T-helper 9 cell (primary cell): Measurements from ENCODE around the gene RRM1.
"Not testable (repeated sequence)": the region's sequence is repeated elsewhere in the genome, so short reads cannot be mapped to it uniquely, and the experiment has no call there.

Source experiments
- DNase-seq: peaks from one replicate; pipeline ENCODE4 v3.0.0-alpha.2; 2020

RRM1 gene

DNA sequence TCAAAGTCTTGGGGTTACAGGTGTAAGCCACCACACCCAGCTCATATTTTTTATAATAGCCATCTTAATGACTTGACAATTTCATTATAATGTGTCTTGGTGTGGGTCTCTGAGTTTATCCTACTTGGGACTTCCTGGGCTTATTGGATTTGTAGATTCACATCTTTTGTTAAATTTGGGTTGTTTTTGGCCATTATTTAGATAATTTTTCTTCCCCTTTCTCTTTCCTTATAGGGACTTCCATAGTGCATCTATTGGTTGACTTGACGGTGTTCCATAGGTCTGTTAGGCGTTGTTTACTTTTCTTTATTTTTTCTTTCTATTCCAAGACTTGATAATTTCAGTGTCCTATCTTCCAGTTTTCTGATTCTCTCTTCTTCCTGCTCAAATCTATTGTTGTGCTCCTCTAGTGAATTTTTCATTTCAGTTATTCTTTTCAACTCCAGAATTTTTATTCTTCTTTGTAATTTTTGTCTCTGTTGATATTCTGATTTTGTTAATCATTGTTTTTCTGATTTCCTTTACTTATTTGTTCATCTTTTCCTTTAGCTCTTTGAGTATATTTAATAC lies 45.6 kb downstream of the RRM1 start:
- DNase-seq = no peak

DNA sequence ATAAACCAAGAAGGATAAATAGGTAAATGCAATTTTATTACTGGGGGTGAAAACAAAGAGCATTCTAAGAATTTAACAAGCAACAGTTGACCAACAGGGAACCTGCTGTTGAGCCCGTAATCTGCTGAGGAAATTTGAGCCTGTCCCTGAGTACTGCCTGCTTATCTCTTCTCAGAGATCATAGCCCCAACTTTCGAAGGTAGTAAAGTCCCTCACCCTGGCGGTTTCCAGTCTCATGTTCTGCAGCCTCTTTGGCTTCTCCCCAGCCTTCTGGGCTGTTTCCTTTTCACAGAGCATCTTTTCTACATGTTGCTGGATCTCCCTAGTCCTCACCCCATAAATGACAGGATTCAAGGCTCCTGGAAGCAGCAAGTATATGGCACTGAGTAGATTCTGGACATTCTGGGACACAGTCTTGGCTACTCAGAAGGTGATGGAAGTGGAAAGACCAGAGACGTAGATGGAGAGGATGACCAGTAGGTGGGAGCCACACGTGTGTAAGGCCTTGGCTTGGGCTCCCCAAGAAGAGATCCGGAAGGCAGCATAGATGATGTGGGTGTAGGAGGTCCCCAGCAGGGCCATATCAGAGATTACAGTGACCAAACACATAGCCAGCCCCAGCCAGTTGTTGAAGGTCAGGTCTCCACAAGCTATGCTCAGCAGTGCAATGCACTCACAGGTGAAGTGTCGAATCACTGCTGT lies 51.6 kb downstream of the RRM1 start:
- no peak for DNase-seq

DNA sequence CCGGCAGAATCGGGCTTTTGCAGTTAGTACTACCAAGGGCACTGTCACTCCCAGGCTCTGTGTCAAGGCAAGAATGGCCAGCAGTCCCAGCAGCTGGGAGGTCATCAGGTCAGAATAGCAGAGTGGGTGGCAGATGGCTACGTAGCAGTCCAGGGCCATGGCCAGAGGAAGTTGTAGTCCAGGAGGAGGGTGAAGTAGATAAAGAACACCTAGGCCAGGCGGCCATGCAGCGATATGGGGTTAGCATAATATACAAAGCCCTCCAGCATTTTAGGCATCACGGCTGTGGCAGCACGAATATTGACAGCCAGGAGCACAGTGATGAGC lies 52.1 kb downstream of the RRM1 start:
- DNase-seq = no peak

DNA sequence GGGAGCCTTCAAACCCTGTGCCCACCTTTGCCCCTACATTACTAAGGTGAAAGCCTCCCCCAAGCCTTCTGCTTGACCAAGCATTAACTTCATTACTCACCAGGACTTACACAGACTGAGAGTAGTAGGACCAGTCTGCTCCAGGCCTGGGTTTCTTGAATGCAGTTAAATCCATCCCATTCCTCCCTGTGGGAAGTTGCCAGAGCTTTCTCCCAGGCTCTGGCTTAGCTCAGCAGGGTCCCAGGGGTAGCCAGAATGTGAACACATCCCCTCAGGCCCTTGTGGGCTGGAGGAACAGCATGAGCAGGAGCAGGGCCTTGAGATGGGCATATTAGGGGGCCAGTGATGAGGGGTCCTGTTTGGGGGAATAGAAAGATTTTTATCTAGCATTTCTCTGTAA lies 59.9 kb downstream of the RRM1 start:
- no peak for DNase-seq

DNA sequence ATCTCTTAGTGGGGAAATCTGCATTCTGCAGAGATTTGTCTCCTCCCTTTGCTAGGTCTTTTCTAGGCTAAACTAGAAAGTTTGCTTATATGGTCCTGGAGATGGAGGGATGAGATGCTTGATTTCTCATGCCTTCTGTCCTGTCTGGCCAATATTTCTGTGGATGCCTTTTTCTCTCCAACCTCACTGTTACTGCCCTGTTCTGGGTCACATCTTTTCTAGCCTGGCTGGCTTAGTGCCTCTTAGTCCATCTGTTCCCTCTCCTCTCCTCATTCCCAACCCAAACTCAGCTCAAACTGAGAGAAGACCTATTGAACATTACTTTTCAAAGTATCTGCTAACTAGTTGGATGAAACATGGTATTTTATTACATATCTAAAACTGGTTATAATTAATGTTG lies 62.0 kb downstream of the RRM1 start:
- DNase-seq = no peak

DNA sequence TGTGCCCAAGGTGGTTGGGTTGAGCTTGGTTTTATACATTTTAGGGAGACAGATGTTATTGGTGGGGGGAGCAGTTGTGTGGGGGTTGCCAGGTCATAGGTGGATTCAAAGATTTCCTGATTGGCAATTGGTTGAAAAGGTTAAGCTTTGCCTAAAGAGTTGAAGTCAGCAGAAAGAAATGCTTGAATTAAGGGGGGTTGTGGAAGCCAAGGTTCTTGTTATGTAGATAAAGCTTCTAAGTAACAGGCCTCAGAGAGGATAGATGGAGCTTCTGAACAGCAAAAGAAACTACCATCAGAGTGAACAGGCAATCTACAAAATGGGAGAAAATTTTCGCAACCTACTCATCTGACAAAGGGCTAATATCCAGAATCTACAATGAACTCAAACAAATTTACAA lies 64.2 kb downstream of the RRM1 start:
- DNase-seq = not testable (repeated sequence)

DNA sequence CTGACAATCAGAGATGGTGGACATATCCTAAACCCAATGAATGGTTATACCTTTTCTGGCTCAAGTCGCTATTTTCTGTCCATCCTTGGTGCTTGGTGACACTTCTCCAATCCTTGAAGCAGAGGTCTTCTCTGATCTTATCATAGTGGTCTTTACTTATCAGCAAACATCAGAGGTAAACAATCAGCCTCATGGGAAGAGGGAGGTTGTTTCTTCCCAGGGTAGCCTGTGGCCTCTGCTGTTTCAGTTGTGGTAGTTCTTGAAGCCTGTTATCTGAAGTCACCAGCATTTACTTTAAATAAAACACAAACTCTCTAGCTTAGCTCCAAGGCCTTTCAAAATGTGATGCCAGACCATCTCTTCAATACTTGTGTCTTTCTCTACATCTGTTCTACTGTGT lies 66.7 kb downstream of the RRM1 start:
- DNase-seq = no peak

DNA sequence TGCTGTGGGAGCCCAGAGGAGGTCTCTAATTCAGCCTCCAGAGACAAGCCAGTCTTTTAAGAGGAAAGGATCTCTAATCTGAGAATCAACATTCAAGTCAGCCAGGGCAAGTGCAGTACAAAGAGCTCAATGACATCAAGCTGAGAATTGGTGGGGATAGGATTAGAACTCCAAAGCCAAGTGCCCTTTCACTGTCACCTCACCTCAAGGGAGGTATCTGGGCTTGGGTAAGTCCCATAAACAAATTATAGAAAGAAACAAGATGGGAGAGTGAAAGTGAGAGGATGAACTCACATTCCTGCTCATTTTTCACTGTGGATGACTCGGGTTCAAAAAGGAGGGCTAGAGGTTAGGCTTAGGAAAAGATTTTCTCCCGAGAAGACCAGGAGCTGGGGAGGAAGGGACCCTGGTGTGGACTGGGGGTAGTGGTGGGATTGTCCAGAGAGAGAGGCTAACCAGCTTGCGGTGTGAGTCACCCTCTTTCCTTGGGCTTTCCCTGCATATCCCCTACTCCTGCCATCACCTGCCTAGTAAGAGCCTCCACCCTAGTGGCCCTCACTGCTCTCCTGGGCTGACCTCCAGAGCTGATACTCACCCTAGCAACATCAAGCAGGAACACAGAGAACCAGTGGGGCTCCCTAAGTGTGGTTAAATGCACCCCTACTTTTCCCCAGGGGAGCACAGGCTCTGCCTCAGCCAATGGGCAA lies 70.4 kb downstream of the RRM1 start:
- no peak for DNase-seq

DNA sequence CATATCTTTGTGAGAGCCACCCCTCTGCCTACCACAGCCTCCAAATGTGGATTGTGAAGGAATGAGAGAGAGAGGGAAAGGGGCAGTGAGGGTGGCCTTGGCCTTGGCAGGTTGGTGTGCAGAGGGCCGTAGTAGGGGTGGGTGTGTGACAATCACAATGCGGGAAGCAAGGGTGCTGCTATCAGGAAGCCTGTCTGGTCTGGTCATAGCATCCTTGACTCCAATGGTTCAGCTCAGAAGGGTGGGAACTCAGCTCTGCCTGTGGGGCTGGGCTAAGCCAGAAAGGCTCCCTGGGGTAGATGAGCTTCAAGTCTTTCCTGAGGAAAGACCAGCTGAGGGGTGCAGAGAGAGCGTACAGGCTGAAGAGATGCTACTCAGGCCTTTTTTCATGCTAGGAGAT lies 72.7 kb downstream of the RRM1 start:
- DNase-seq = no peak

DNA sequence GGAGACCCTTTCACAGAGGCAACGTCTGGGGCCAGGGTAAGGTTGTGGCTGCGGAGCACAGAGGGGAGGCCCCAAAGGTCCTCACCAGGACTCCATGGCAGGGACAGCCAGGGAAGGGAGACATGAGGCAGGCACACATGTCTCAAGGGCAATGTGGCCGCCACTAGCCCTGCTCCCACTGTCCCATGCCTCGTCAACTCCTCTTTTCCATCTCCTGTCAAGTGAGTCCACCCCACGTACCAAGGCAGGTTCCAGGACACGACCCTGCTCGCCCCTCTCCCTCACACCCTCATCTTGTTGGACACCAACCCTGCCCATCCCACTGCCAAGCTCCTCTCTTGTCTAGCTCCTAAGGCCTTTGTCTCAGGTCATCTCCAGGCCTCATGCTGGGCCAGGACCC lies 73.2 kb downstream of the RRM1 start:
- no peak for DNase-seq

DNA sequence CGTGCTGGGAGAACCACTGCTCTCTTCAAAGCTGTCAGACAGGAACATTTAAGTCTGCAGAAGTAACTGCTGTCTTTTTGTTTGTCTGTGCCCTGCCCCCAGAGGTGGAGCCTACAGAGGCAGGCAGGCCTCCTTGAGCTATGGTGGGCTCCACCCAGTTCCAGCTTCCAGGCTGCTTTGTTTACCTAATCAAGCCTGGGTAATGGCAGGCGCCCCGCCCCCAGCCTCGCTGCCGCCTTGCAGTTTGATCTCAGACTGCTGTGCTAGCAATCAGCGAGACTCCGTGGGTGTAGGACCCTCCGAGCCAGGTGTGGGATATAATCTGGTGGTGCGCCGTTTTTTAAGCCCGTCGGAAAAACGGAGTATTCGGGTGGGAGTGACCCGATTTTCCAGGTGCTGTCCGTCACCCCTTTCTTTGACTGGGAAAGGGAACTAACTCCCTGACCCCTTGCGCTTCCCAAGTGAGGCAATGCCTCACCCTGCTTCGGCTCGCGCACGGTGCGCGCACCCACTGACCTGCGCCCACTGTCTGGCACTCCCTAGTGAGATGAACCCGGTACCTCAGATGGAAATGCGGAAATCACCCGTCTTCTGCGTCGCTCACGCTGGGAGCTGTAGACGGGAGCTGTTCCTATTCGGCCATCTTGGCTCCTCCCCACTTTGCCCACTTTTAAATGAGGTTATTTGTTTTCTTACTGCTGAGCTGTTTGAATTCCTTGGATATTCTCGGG lies 81.2 kb downstream of the RRM1 start:
- not testable (repeated sequence) for DNase-seq

DNA sequence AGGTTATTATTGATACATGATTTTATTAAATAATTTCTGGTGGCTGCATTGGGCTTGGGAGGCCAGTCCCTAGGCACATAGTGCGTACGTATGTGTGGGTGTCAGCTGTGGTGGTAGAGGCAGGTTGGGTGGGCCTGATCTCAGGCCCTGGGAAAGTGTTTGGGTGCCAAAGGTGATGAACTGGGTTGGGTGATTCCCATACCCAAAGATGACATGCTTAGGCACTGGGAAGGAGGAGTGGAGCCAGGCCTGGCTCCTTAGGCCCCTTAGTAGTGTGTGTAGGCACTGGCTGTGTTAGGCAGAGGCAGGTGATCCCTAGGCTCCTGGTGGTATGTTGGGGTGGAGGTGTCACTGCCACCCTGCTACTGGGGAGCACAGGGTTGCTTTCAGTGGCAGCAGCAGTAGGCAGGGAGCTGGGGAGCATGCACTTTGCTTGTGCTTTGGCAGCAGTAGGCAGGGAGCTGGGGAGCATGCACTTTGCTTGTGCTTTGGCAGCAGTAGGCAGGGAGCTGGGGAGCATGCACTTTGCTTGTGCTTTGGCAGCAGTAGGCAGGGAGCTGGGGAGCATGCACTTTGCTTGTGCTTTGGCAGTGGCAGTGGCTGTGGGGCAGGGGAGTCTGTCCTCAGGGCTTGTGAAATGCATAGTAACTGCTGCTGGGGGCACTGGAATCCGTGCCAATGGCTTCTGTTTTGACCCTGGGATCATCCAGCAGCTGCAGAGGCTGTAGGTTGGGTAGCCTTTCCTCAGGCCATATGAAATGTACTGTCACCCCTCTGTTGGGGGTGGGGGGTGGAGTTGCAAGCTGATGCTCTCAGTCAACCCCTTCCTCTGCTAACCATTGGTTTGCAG lies 84.4 kb downstream of the RRM1 start:
- no peak for DNase-seq

DNA sequence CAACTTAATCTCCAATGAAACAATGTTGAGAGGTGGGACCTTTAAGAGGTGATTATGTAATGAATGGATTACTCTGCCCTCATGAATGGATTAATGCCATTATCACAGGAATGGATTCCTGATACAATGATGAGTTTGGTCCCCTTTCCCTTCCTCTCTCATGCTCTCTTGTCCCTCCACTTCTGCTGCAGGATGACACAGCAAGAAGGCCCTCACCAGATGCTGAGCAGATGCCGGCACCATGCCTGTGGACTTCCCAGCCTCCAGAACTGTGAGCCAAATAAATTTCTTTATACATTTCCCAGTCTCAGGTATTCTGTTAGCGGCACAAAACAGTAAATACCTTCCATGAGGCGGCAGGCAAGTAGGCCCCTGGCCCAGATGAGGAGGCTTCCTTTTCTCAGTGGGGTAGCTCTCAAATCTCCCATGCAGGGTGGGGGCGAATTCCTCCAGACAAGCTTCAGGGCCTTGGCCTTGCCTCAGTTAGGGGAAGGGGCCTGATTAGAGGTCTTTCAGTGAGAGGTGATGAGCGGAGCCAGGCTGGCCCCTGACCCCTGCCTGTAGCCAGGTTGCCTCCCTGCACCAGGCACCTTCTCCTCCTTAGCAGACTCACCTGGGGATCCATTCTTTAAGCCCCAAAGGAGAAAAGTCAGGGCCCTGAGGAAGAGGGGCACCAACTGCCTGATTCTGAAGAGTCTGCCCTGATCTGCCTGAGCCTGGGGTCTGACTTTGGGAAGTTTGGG lies 86.0 kb downstream of the RRM1 start:
- no peak for DNase-seq

DNA sequence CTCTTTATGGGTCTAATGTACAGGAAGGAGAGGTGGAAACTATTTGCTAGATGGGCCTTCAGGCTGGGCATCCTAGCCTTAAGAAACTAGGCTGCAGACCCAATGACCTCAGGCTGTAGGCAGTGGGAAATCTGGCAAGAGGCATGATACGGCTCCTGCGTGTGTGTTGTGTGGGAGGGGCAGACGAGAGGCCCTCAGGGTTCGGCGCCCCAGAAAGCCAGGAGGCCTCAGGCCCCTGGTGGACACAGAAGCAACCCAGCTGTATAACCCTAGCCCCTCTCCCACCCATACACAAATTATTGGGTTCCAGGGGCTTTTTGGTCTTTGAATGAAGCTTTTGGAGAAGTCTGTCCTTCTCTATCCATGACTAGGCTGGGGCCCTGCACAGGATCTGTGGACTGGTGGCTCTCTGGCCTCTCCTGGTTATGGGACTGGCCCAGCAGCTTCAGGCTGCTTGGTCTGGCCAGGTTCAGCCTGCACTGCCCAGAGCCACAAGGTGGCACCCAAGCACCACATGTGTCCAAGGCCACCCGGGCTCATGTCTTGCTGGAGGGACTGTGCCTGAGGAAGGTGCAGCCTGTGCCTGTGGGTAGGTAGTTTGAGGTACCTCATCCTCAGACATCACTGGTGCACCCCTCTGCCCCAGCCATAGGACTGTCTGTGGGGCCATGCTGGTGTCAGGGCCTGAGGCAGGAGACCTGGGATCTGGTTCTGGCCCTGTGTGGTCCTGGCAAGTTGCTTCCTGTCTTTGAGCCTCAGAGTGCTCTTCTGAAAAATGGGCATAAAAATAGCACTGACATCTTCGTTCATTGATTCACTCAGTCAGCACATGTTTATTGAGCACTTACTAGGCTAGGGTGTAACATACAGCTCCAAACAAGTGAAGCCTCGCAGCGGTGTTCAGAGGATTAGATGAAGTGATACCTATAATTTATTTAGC lies 87.5 kb downstream of the RRM1 start:
- DNase-seq = no peak

DNA sequence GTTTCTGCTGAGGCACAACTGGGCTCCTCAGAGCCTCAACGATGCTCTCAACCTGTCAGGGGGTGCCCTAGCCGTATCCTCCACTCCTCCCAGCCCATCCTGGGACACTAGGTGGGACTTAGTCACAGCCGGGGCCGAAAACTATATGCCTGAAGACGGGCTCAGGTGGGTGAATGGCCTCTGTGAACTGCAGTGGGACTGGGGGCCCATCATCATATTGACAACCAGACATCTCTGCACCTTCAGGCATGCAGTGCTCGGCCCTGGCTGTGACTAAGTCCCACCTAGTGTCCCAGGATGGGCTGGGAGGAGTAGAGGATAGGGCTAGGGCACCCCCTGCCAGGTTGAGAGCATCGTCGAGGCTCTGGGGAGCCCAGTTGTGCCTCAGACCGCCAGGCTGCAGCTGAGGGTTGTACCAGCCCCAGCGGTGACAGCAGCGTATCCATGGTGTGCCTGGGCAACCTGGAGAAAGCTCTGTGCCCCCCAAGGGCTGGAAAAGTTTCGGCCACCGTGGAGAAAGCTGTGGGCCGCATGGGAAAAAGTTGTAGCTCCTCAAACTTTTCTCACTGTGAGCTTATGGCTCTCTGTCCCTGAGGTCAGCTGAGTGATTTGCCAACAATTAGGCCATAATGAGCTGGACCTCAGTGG lies 88.9 kb downstream of the RRM1 start:
- DNase-seq = no peak

DNA sequence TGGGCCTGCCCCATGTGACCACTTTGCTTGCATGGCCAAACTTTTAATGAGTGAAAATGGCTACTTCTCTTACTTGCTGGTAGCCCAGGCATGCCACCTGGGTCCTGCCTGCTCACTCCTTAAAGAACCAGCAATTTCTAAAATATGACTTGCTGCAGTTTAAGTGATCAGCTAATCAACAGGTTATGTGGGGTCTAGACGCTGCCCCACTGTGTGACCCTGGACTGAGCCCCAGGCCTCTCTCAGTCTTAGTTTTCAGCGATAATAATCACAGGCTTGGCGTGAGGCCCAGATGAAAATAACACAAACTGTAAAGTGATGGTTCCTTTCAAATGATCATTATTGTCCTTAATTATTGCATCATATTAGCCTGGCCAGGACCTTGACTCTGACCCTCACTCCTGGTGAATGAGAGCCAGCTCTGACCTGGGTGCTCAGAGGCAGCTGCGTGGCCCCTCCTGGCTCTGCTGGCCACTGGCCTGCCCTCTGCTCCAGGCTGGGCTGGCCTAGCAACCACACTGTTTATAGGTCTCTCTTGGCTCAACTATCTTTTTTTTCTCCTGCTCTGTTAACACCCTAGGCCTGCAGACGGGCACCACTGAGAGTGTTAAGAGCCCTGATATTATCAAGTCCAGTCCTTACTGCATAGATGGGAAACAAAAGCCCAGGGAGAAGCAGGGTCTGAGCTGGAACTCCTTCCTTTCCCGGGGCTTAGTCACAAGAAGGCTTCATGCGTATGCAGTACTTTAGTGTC lies 89.7 kb downstream of the RRM1 start:
- no peak for DNase-seq

DNA sequence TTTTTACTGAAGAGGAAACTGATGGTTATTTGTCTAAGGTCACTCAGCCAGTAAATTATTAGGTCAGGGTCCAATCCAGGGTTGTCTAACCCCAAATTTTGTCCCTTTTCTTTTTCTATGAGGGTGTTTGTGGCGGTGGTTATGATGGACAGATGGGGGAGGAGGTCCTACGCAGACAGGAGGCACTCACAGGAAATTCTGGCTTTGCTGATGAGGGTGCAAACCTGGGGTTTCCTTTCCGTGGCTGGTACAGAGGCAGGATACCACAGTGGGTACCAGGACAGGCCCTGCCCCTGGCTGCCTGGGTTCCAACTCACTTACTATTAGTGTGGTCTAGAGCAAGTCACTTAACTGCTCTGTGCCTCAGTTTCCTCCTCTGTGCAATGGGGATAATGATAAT lies 91.0 kb downstream of the RRM1 start:
- no peak for DNase-seq

DNA sequence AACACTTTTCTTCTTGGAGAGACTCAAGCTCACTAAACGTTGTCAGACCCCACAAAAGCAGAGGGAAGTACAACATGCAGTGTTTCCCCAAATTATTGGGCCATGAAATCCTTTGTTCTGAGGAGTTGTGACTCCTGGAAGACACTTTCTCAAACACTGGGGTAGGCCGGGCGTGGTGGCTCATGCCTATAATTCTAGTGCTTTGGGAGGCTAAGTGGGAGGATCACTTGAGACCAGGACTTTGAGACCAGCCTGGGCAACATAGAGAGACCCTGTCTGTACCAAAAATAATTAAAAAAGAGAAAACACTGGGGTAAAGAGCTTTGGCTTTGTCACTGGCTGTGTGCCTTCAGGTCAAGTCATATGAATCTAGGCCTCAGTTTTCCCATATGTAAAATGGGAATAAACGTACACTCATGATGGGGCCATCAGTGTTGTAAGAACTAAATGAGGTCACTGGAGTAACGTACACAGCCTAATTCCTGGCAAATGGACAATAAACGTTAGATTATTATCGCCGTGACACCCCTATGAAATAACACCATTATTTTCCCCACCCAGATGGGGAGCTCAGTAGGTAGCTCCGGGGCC lies 92.0 kb downstream of the RRM1 start:
- no peak for DNase-seq
